Kidney epithelial cell (primary cell): Measurements from ENCODE around the gene ZNF598. TPM values are rescaled to one million over a fixed set of nuclear protein-coding genes. Genes with fewer than 3 reads are reported as not detected.
"Not testable (repeated sequence)": the region's sequence is repeated elsewhere in the genome, so short reads cannot be mapped to it uniquely, and the experiment has no call there.

Experiments
- DNase-seq: peaks from one replicate; pipeline ENCODE4 v3.0.0-alpha.2; 2010; ENCODE audit warnings: low read depth
- H3K27me3 ChIP-seq: 2 replicates; pipeline ENCODE4 v1.6.0; 2011; ENCODE audit warnings: low read length; ENCODE audit not compliant: control insufficient read depth, insufficient read depth
- H3K36me3 ChIP-seq: 2 replicates; pipeline ENCODE4 v1.5.1; 2011; ENCODE audit warnings: low read length; ENCODE audit not compliant: control insufficient read depth, insufficient read depth
- H3K4me3 ChIP-seq: 2 replicates; pipeline ENCODE4 v1.5.1; 2011; ENCODE audit warnings: low read depth, mild to moderate bottlenecking, control low read depth, low read length
- total RNA-seq: library from RNA; depleted of rRNA; stranded (reverse); fragments of >200 nt; gene quantifications from 2 replicates; pipeline ENCODE4 v1.2.3, GENCODE V29; 2015
- TF ChIP-seq, protein P1 (sequence below): IDR thresholded peaks from 2 replicates; pipeline ENCODE4 v1.5.1; 2011; ENCODE audit warnings: mild to moderate bottlenecking, moderate library complexity, low read length, control low read depth, inconsistent platforms; ENCODE audit not compliant: insufficient read depth, poor library complexity, severe bottlenecking

ZNF598 gene
- total RNA-seq, 1 donor from 2014 or later: 57.7 TPM

GRCh38 chr16:1968146-1968953 is 41.3 kb downstream of the ZNF598 start:
- TF ChIP-seq, protein P1, sequence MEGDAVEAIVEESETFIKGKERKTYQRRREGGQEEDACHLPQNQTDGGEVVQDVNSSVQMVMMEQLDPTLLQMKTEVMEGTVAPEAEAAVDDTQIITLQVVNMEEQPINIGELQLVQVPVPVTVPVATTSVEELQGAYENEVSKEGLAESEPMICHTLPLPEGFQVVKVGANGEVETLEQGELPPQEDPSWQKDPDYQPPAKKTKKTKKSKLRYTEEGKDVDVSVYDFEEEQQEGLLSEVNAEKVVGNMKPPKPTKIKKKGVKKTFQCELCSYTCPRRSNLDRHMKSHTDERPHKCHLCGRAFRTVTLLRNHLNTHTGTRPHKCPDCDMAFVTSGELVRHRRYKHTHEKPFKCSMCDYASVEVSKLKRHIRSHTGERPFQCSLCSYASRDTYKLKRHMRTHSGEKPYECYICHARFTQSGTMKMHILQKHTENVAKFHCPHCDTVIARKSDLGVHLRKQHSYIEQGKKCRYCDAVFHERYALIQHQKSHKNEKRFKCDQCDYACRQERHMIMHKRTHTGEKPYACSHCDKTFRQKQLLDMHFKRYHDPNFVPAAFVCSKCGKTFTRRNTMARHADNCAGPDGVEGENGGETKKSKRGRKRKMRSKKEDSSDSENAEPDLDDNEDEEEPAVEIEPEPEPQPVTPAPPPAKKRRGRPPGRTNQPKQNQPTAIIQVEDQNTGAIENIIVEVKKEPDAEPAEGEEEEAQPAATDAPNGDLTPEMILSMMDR: no peak
- H3K27me3 ChIP-seq: no peaks in the 10 kb centered on the region

GRCh38 chr16:1966460-1966859 is 43.2 kb downstream of the ZNF598 start, which contains the start of gene RNF151:
RNF151 (plus strand) TSS chr16:1966856; CDS start chr16:1966882, 26 bp downstream.
- DNase-seq: no peak
- peak within 1 kb of the TSS; percentile 81 for H3K4me3 ChIP-seq
- peaks cover 2% of the 10 kb centered on the region for H3K36me3 ChIP-seq
- TF ChIP-seq, protein P1: no peak
- H3K27me3 ChIP-seq: no peaks in the 10 kb centered on the region

More at GRCh38 chr16:1968146-1968953, 41.3 kb downstream of the ZNF598 start:
- DNase-seq: no peak
- Histone ChIP-seq H3K36me3 (peaks cover 2% of the 10 kb centered on the region), H3K4me3 (no peak overlapping the region)

GRCh38 chr16:1965396-1966001 is 44.1 kb downstream of the ZNF598 start:
- TF ChIP-seq, protein P1: no peak
- Histone ChIP-seq H3K36me3 (peaks cover 2% of the 10 kb centered on the region), H3K4me3 (peak overlapping the region; percentile 81), H3K27me3 (no peaks in the 10 kb centered on the region)
- no peak for DNase-seq

DNA sequence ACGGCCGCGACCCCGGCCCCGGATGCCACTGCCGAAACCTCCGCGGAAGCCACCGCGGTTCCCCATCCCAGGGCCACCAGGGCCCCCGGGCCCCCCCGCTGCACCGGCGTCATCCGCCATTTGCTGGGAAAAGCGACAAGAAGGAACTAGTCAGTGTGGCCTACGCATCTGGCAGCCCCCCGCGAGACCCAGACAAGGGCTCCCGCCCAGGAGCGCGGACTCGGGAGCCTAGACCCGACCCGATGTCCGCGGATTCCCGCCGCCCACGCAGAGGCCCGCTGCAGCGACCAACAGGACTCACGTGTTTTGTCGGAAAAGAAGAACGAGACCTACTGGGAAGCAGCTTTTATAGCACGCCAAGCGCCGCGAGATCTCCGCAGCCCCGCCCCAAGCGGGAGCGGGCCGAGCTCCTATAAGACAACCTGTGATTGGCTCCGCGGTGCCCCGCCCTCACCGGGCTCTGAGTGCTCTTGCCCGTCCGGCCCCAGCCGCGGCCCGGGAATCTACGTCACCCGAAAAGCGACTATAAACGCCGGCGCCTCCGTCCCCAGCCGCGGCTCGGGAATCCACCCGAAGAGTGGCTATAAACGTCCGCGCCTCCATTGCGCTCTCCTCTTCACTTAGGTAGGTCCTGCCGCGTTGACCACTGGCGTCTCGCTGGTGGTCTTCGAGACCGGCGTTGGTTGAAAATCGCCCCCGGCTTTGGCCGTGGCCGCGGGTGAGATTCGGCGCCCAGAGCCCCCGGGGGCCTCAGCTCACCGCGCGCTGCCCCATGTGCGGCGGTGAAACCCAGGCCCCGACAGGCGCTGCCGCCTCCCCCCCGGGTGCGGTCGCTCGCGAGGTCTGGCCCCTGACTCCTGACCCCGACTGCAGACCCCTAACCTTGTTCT is 44.9 kb downstream of the ZNF598 start, which contains the start of gene RPS2:
Gene RPS2 (minus strand): TSS at position 321 of the 890 bp plus-strand sequence. CDS start 201 bp downstream, at position 120.
- DNase-seq: peak; percentile 91
- Histone ChIP-seq H3K36me3 (peaks cover 2% of the 10 kb centered on the region), H3K27me3 (no peaks in the 10 kb centered on the region), H3K4me3 (peak within 1 kb of the TSS; percentile 81)
- TF ChIP-seq, protein P1: no peak

DNA sequence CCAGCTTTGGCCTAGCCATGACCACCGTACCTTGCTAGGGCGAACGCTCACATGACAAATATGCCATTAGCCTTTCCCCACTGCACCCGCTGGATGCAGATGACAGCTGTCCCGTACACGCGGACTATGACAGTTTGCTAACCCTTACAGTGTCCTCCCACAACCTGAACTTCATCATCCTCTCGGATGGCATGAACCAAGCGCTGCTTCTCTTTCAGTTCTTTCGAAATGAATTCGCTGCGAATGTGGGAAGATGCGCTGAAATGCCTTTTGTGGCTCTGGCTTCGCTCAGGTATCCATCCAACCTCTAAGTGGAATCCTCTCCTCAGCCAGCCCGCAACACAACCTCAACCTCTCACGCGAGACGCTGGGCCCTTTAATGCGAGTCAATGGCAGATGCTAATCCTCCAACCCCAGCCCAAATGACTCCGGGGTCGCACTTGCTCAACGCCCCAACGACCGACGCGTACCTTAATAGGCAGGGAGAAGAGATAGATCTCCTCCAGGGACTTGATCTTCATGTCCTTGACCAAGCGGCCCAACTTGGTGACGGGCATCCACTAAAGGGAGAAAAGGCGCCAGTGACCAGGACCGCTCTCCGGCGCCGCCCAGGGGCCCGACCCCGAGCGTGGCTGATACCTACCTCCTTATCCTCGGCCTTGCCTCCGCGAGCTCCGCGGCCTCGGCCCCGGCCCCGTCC is 45.7 kb downstream of the ZNF598 start:
- H3K4me3 ChIP-seq: peak overlapping the region; percentile 75
- DNase-seq: no peak
- TF ChIP-seq, protein P1: peak; percentile 13
- peaks cover 2% of the 10 kb centered on the region for H3K36me3 ChIP-seq
- no peaks in the 10 kb centered on the region for H3K27me3 ChIP-seq

DNA sequence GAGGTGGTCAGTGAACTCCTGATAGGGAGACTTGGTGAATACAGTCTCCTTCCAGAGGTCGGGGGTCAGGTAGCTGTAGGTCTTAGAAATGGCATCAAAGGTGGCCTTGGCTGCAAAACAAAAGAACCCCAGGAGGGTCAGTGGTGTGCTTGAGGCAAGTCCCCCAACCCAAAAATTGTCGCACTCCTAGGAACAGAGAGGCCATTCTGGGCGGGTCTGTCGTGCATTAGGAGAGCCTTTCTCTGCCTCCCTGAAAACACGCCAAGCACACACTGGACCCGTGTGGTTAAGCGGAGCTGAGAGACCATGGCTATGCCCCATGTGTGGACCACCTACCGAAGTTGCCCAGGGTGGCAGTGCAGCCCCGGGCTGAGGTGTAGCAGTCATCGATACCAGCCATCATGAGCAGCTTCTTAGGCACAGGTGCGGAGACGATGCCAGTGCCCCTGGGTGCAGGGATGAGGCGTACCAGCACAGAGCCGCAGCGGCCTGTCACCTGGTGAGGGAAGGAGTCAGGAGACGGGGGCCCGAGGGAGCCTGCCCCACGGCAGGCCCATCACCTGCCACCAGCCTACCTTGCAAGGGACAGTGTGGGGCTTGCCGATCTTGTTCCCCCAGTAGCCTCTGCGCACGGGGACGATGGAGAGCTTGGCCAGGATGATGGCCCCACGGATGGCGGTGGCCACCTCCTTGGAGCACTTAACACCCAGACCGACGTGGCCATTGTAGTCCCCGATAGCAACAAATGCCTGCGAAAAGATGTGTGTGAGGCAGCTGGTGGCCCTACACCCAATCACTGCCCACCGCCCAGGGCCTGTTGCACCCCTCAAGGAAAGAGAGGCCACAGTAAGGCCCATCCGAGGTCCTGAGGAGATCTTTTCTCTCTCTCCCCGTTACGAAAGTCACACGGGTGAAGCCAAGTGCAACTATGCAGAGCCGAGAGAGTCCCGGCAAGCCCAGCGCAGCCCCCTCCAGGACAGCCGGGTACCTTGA is 47.2 kb downstream of the ZNF598 start:
- DNase-seq, H3K27me3 ChIP-seq, H3K36me3 ChIP-seq: not testable (repeated sequence)
- H3K4me3 ChIP-seq: peak overlapping the region; percentile 75
